Bronchial epithelial cell (primary cell): ENCODE data around the gene CDK5R1. TPM values are rescaled to one million over a fixed set of nuclear protein-coding genes. Genes with fewer than 3 reads are reported as not detected.

ENCODE experiments used
- DNase-seq: peaks from one replicate; pipeline ENCODE4 v3.0.0-alpha.2; 2010; ENCODE audit warnings: low read depth
- FAIRE-seq: peaks from 2 replicates; lab custom pipeline; 2011; peaks lifted over from hg19 to GRCh38; lab: Jason Lieb, UNC
- H3K27me3 ChIP-seq: 2 replicates; pipeline ENCODE4 v1.5.1; 2011; ENCODE audit warnings: low read length; ENCODE audit not compliant: control insufficient read depth, insufficient read depth
- H3K36me3 ChIP-seq: 2 replicates; pipeline ENCODE4 v1.5.1; 2011; ENCODE audit warnings: low read length; ENCODE audit not compliant: control insufficient read depth, insufficient read depth
- H3K4me3 ChIP-seq: 2 replicates; pipeline ENCODE4 v1.5.1; 2011; ENCODE audit warnings: mild to moderate bottlenecking, low read depth, low read length, control low read depth
- CTCF ChIP-seq: IDR thresholded peaks from 2 replicates; pipeline ENCODE4 v1.5.1; 2011; ENCODE audit warnings: mild to moderate bottlenecking, moderate library complexity, low read length, control low read depth, inconsistent platforms; ENCODE audit not compliant: insufficient read depth, severe bottlenecking
- total RNA-seq: library from RNA; depleted of rRNA; stranded (reverse); fragments of >200 nt; gene quantifications from 2 replicates; pipeline ENCODE4 v1.2.1, GENCODE V29; 2014

CDK5R1 gene
- total RNA-seq, 1 donor from 2014 or later = 2.9 TPM

GRCh38 chr17:32504166-32504990, 17.6 kb downstream of the CDK5R1 start:
- no peak for DNase-seq
- Histone ChIP-seq H3K27me3 (no peaks in the 10 kb centered on the region), H3K4me3 (no peak overlapping the region), H3K36me3 (no peaks in the 10 kb centered on the region)
- no peak for TF ChIP-seq CTCF
- FAIRE-seq = no peak

DNA sequence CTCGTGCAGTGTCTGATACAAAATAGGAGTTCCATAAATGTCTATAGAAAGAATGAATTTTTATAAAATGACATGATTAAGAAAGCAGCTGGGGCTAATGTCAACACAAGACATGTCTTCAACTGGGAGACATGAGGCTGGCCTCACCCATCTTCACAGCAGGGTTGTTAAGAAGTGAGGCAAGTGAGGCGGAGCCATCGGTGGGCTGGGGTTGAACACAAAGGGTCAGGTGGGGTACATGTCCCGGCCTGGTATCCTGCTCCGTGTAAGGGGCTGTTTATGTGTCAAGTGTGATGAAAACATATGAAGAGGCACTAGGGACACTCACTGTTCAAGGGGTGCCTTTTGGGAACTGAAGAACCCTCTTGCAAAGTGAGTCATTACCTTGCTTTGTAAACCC, 22.1 kb downstream of the CDK5R1 start:
- no peaks in the 10 kb centered on the region for H3K27me3 ChIP-seq
- TF ChIP-seq CTCF = no peak
- no peak for FAIRE-seq
- H3K4me3 ChIP-seq = no peak overlapping the region
- H3K36me3 ChIP-seq = no peaks in the 10 kb centered on the region
- no peak for DNase-seq

DNA sequence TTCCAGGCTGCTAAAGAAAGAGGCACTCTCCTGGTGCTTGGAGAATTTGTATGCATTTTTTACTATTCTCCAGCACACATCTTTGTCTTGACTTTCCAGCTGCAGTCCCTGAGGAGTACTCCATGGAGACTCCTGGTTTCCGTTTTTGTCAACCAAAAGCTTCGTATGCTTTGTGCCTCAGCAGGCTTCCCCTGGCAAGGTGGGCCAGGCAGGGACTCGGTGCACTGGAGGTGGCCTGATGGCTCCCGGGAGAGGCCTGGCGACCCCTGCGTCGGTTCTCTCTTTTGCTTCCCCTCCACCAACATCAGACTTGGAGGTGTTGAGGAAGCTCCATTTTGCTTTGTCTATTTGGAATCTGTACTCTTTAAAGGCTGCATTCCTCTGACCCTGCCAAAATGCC, 23.7 kb downstream of the CDK5R1 start:
- no peak for TF ChIP-seq CTCF
- Histone ChIP-seq H3K27me3 (no peaks in the 10 kb centered on the region), H3K4me3 (no peak overlapping the region), H3K36me3 (no peaks in the 10 kb centered on the region)
- FAIRE-seq (no peak), DNase-seq (no peak)

DNA sequence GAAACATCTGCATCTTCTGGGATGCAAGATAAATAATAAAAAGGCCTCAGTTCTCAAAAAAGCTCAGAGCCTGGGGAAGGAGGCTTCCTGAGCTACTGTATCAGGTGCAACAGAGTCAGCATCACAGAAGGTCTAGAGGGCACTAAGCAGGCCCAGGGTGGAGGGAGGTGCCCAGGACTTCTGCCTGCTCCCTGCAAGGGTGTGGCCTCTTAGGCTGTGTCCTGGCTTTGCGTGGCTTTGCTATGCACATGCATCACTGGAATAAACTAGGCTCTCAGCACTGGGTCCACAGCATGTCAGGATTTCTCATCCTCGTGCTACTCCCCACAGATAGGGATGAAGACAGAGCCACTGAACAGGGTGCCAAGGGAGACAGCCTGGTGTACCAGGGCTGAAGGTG, 25.5 kb downstream of the CDK5R1 start:
- no peaks in the 10 kb centered on the region for H3K27me3 ChIP-seq
- FAIRE-seq = no peak

GRCh38 chr17:32513579-32513978, 26.8 kb downstream of the CDK5R1 start:
- no peak for DNase-seq
- H3K36me3 ChIP-seq = no peaks in the 10 kb centered on the region
- H3K4me3 ChIP-seq = no peak overlapping the region
- TF ChIP-seq CTCF = no peak
- H3K27me3 ChIP-seq = no peaks in the 10 kb centered on the region
- FAIRE-seq = no peak

More for the DNA sequence above, 25.5 kb downstream of the CDK5R1 start:
- no peak overlapping the region for H3K4me3 ChIP-seq
- no peaks in the 10 kb centered on the region for H3K36me3 ChIP-seq
- DNase-seq = no peak
- TF ChIP-seq CTCF = no peak
